SK-N-SH (cell line): ENCODE measurements around the gene LTBP2. TPM values are rescaled to one million over a fixed set of nuclear protein-coding genes. Genes with fewer than 3 reads are reported as not detected.

Experiments
- CTCF ChIA-PET: fragments of 300-600, 350-600 bp; formaldehyde crosslinking; extraction: SDS; loops from one replicate; lab custom pipeline; 2021; lab: Yijun Ruan, JAX
- POLR2A ChIA-PET: fragments of 350-600 bp; sonication (Branson Sonifier 250); formaldehyde crosslinking; extraction: SDS; loops from one replicate; lab custom pipeline; 2020; ENCODE audit warnings: antibody characterized with exemption, inconsistent platforms; lab: Yijun Ruan, JAX
- DNase-seq: peaks from one replicate; pipeline ENCODE4 v3.0.0; 2012
- H2AFZ ChIP-seq: fragments of 200-600 bp; sonication (generic); 2 replicates; pipeline ENCODE4 v1.8.1; 2016; ENCODE audit warnings: antibody characterized with exemption, mild to moderate bottlenecking, low read depth
- H3F3A ChIP-seq: fragments of 200-600 bp; sonication (generic); replicated peaks from 2 replicates; pipeline ENCODE3; 2016; ENCODE audit warnings: antibody characterized with exemption, mild to moderate bottlenecking; ENCODE audit not compliant: insufficient read depth
- H3K27ac ChIP-seq, 2 experiments: fragments of 200-500 bp in 1 of 2; fragments of 200-600 bp in 1 of 2; sonication (Bioruptor generic) in 1 of 2; sonication (generic), shearing (Covaris generic) in 1 of 2; 2 replicates each; pipeline versions ENCODE4 v1.5.1 to v1.6.1; 2014 to 2016; ENCODE audit warnings: low read depth in 2 of 2, inconsistent platforms in 1 of 2, low read length in 1 of 2, mild to moderate bottlenecking in 1 of 2, mixed read lengths in 1 of 2
- H3K27me3 ChIP-seq: fragments of 200-600 bp; sonication (generic), shearing (Covaris generic); 2 replicates; pipeline ENCODE4 v1.6.1; 2016; ENCODE audit warnings: mixed run types; ENCODE audit not compliant: insufficient read depth
- H3K36me3 ChIP-seq, 2 experiments: fragments of 200-500 bp in 1 of 2; fragments of 200-600 bp in 1 of 2; sonication (Bioruptor generic) in 1 of 2; sonication (generic) in 1 of 2; replicated peaks in 1 of 2; 2 replicates each; pipeline versions ENCODE3 to v1.5.1; 2014 to 2016; ENCODE audit warnings: low read length in 1 of 2, mild to moderate bottlenecking in 1 of 2; ENCODE audit not compliant: insufficient read depth in 2 of 2, control insufficient read depth in 1 of 2
- H3K4me1 ChIP-seq, 2 experiments: fragments of 200-500 bp in 1 of 2; fragments of 200-600 bp in 1 of 2; sonication (Bioruptor generic) in 1 of 2; sonication (generic), shearing (Covaris generic) in 1 of 2; 2 replicates each; pipeline versions ENCODE4 v1.5.1 to v1.6.1; 2014 to 2016; ENCODE audit warnings: low read depth in 1 of 2, low read length in 1 of 2, mixed run types in 1 of 2; ENCODE audit not compliant: insufficient read depth in 2 of 2, control insufficient read depth in 1 of 2
- H3K4me2 ChIP-seq: fragments of 200-600 bp; sonication (generic), shearing (Covaris generic); 2 replicates; pipeline ENCODE4 v1.6.1; 2017; ENCODE audit warnings: mixed run types
- H3K4me3 ChIP-seq, 2 experiments: fragments of 200-500 bp in 1 of 2; fragments of 200-600 bp in 1 of 2; sonication (Bioruptor generic) in 1 of 2; sonication (generic), shearing (Covaris generic) in 1 of 2; 2 replicates each; pipeline versions ENCODE4 v1.5.1 to v1.8.1; 2014 to 2016; ENCODE audit warnings: low read depth in 2 of 2, inconsistent platforms in 1 of 2, low read length in 1 of 2, mild to moderate bottlenecking in 1 of 2, mixed read lengths in 1 of 2, moderate library complexity in 1 of 2
- H3K79me2 ChIP-seq: fragments of 200-600 bp; sonication (generic); 2 replicates; pipeline ENCODE4 v1.8.1; 2017; ENCODE audit warnings: mild to moderate bottlenecking; ENCODE audit not compliant: insufficient read depth
- H3K9ac ChIP-seq: fragments of 200-600 bp; sonication (generic); 2 replicates; pipeline ENCODE4 v1.6.1; 2017; ENCODE audit warnings: mixed run types
- H3K9me2 ChIP-seq: fragments of 200-600 bp; sonication (generic); 2 replicates; pipeline ENCODE4 v1.6.1; 2017; ENCODE audit warnings: mixed run types
- H3K9me3 ChIP-seq: fragments of 200-600 bp; sonication (generic); 2 replicates; pipeline ENCODE4 v1.6.1; 2017; ENCODE audit warnings: mixed run types, mild to moderate bottlenecking, moderate library complexity
- H4K20me1 ChIP-seq: fragments of 200-600 bp; sonication (generic); 2 replicates; pipeline ENCODE4 v1.6.1; 2017; ENCODE audit warnings: mild to moderate bottlenecking, mixed run types; ENCODE audit not compliant: insufficient read depth
- CHD2 ChIP-seq: fragments of 150-350 bp; IDR thresholded peaks from 2 replicates; pipeline ENCODE4 v1.6.1; 2018; ENCODE audit warnings: low read length; ENCODE audit not compliant: partially characterized antibody
- CTCF ChIP-seq: fragments of 200-600 bp; sonication (generic); IDR thresholded peaks from 2 replicates; pipeline ENCODE4 v1.6.1; 2017; ENCODE audit warnings: antibody characterized with exemption, mild to moderate bottlenecking, moderate library complexity
- ELF1 ChIP-seq: IDR thresholded peaks from 2 replicates; pipeline ENCODE4 v1.4.0; 2012
- EP300 ChIP-seq, 2 experiments: IDR thresholded peaks; 2 replicates each; pipeline versions ENCODE4 v1.4.0 to v1.6.1; 2012; ENCODE audit warnings: borderline replicate concordance in 1 of 2, low read depth in 1 of 2, low read length in 1 of 2
- EZH2phosphoT487 ChIP-seq: fragments of 200-600 bp; sonication (generic); IDR thresholded peaks from 2 replicates; pipeline ENCODE4 v1.6.1; 2017; ENCODE audit warnings: low read depth, mixed run types, mild to moderate bottlenecking, antibody characterized with exemption, moderate library complexity, borderline replicate concordance
- GABPA ChIP-seq: IDR thresholded peaks from 2 replicates; pipeline ENCODE4 v1.4.0; 2012; ENCODE audit warnings: low read depth, mild to moderate bottlenecking
- IRF3 ChIP-seq: fragments of 150-350 bp; IDR thresholded peaks from 2 replicates; pipeline ENCODE4 v1.6.1; 2016; ENCODE audit warnings: mild to moderate bottlenecking, low read depth, low read length
- JUND ChIP-seq: IDR thresholded peaks from 2 replicates; pipeline ENCODE4 v1.4.0; 2012
- MAX ChIP-seq: IDR thresholded peaks from 2 replicates; pipeline ENCODE4 v1.4.0; 2012; ENCODE audit warnings: low read depth
- NFIC ChIP-seq: IDR thresholded peaks from 2 replicates; pipeline ENCODE4 v1.4.0; 2012; ENCODE audit warnings: borderline replicate concordance
- NRF1 ChIP-seq: IDR thresholded peaks from 2 replicates; pipeline ENCODE4 v1.6.1; 2012; ENCODE audit warnings: low read depth, mild to moderate bottlenecking, low read length
- PBX3 ChIP-seq: IDR thresholded peaks from 2 replicates; pipeline ENCODE4; 2012
- RAD21 ChIP-seq: IDR thresholded peaks from 2 replicates; pipeline ENCODE4 v1.6.1; 2012; ENCODE audit warnings: mild to moderate bottlenecking, low read length
- RCOR1 ChIP-seq: fragments of 150-350 bp; IDR thresholded peaks from 2 replicates; pipeline ENCODE4 v1.6.1; 2017; ENCODE audit warnings: antibody characterized with exemption, low read length
- RXRA ChIP-seq: IDR thresholded peaks from 2 replicates; pipeline ENCODE4 v1.4.0; 2012; ENCODE audit warnings: low read depth, mild to moderate bottlenecking, borderline replicate concordance
- TAF1 ChIP-seq: IDR thresholded peaks from 2 replicates; pipeline ENCODE4 v1.6.1; 2012; ENCODE audit warnings: low read depth, mild to moderate bottlenecking, low read length, moderate library complexity, borderline replicate concordance
- TCF12 ChIP-seq: IDR thresholded peaks from 2 replicates; pipeline ENCODE4 v1.4.0; 2012
- USF1 ChIP-seq: IDR thresholded peaks from 2 replicates; pipeline ENCODE4 v1.4.0; 2012; ENCODE audit warnings: low read depth, borderline replicate concordance
- USF2 ChIP-seq: fragments of 150-350 bp; IDR thresholded peaks from 2 replicates; pipeline ENCODE4 v1.6.1; 2017; ENCODE audit warnings: antibody characterized with exemption, low read length, low read depth, borderline replicate concordance
- ZBTB33 ChIP-seq: IDR thresholded peaks from 2 replicates; pipeline ENCODE4 v1.4.0; 2012; ENCODE audit warnings: low read depth, borderline replicate concordance
- WGBS: methylation state at CpG from one replicate; pipeline ENCODE4 v1.1.6; 2017; ENCODE audit warnings: low lambda C conversion rate; 5-methylcytosine and 5-hydroxymethylcytosine counted together
- polyA plus RNA-seq, 3 experiments: library from polyadenylated mRNA; depleted of rRNA; stranded (reverse); fragments of >200 nt; gene quantifications; 2 replicates each; pipeline ENCODE4 v1.2.3, GENCODE V29; 2012

LTBP2 gene
- polyA plus RNA-seq, 1 of the 3 experiments (the other 2 are of a cell fraction) = 58.8 TPM

- no peak overlapping the region for H3K9ac ChIP-seq
- peaks cover 24 to 41% of the 10 kb centered on the region in 2 experiments for H3K36me3 ChIP-seq
- H3K9me2 ChIP-seq = no peaks in the 10 kb centered on the region
- 87% methylated on average over 3 of the region's 3 CpGs for WGBS
- H3F3A ChIP-seq = peaks cover under 1% of the 10 kb centered on the region
- H2AFZ ChIP-seq = no peak overlapping the region
- CTCF ChIA-PET = interaction anchor here (0.7 to 1.3 kb wide), 2 partner anchors 26 to 28 kb away, joined by 3 to 5 read pairs; no protein-coding TSS in a partner anchor
- no peaks in the 10 kb centered on the region for H3K27me3 ChIP-seq
- H4K20me1 ChIP-seq = peaks cover 2% of the 10 kb centered on the region; the same call in 1 of the 2 replicates
- TF ChIP-seq PBX3 (no peak), TAF1 (no peak), CHD2 (no peak), EZH2phosphoT487 (no peak), MAX (no peak), NFIC (no peak), IRF3 (no peak), ELF1 (no peak), NRF1 (no peak), RXRA (no peak), EP300 (IDR thresholded peaks at IDR 0.05; ENCODE audit: borderline replicate concordance in 1 of 2, low read depth in 1 of 2, low read length in 1 of 2) (no peak), GABPA (no peak), JUND (no peak), RAD21 (no peak), RCOR1 (no peak), USF1 (no peak), CTCF (no peak), USF2 (no peak), TCF12 (no peak), ZBTB33 (no peak)
- TF ChIP-seq, all 33 proteins: peak for 0
- H3K9me3 ChIP-seq = no peaks in the 10 kb centered on the region
- POLR2A ChIA-PET = no interaction called here
- no peak for DNase-seq
- H3K4me1 ChIP-seq = peaks cover 0 to 13% of the 10 kb centered on the region in 2 experiments; a peak in 1 of 4 replicates
- H3K4me3 ChIP-seq = no peak overlapping the region
- no peak overlapping the region for H3K4me2 ChIP-seq
- no peak overlapping the region for H3K27ac ChIP-seq
- no peaks in the 10 kb centered on the region for H3K79me2 ChIP-seq
Measured at GRCh38 chr14:74541225-74541624, 70.8 kb downstream of the LTBP2 start.
